GM19452 (cell line): Measurements from ENCODE around the gene ATAD3A.

Experiments
- ATAC-seq: cut with Tn5 transposase; IDR thresholded peaks from one replicate; pipeline ENCODE4 v1.9.1; 2021; ENCODE audit not compliant: unreplicated experiment

The ATAD3A gene

GRCh38 chr1:1574721-1575537, 63.0 kb downstream of the ATAD3A start, which contains the start of gene SSU72:
TSS of gene SSU72 (minus strand) at chr1:1574863. CDS start at chr1:1574557, 306 bp downstream.
- peak; percentile 73 for ATAC-seq

GRCh38 chr1:1577367-1578011, 65.5 kb downstream of the ATAD3A start:
- no peak for ATAC-seq

- ATAC-seq, result no peak
Observed at GRCh38 chr1:1578371-1578940, 66.5 kb downstream of the ATAD3A start.

- no peak for ATAC-seq
Observed at GRCh38 chr1:1582585-1583346, 70.8 kb downstream of the ATAD3A start.

- no peak for ATAC-seq
Observed at GRCh38 chr1:1583347-1584010, 71.5 kb downstream of the ATAD3A start.
